Loucy (cell line): ENCODE results near the gene CUL5.

Source experiments
- H2AFZ ChIP-seq: fragments of 200-600 bp; sonication (generic); 2 replicates; pipeline ENCODE4 v1.6.0; 2016; ENCODE audit warnings: antibody characterized with exemption, mild to moderate bottlenecking, low read length, moderate library complexity
- H3F3A ChIP-seq: fragments of 200-600 bp; 2 replicates; pipeline ENCODE4 v1.6.0; 2016; ENCODE audit warnings: antibody characterized with exemption, low read depth, mild to moderate bottlenecking
- H3K27me3 ChIP-seq: fragments of 200-600 bp; sonication (generic); 2 replicates; pipeline ENCODE4 v1.6.1; 2014; ENCODE audit warnings: low read length, mild to moderate bottlenecking; ENCODE audit not compliant: insufficient read depth, poor library complexity, severe bottlenecking
- H3K36me3 ChIP-seq: fragments of 200-600 bp; sonication (generic); 2 replicates; pipeline ENCODE4 v1.6.1; 2016; ENCODE audit warnings: low read length; ENCODE audit not compliant: insufficient read depth
- H3K4me1 ChIP-seq: fragments of 200-600 bp; sonication (generic); 2 replicates; pipeline ENCODE4 v1.5.1; 2014; ENCODE audit warnings: low read length, mild to moderate bottlenecking; ENCODE audit not compliant: insufficient read depth, poor library complexity, severe bottlenecking
- H3K4me2 ChIP-seq: fragments of 200-600 bp; sonication (generic); 2 replicates; pipeline ENCODE4 v1.6.0; 2014; ENCODE audit warnings: antibody characterized with exemption, low read length, low read depth, mild to moderate bottlenecking; ENCODE audit not compliant: poor library complexity, severe bottlenecking
- H3K4me3 ChIP-seq: fragments of 200-600 bp; sonication (generic); 2 replicates; pipeline ENCODE4 v1.5.1; 2014; ENCODE audit warnings: low read length, mild to moderate bottlenecking, mixed read lengths; ENCODE audit not compliant: poor library complexity, severe bottlenecking
- H3K79me2 ChIP-seq: fragments of 200-600 bp; sonication (generic); 2 replicates; pipeline ENCODE4 v1.6.1; 2014; ENCODE audit warnings: low read length; ENCODE audit not compliant: insufficient read depth
- H3K9ac ChIP-seq: fragments of 200-600 bp; sonication (generic); 2 replicates; pipeline ENCODE4 v1.6.0; 2014; ENCODE audit warnings: mild to moderate bottlenecking, low read depth, low read length, moderate library complexity; ENCODE audit not compliant: poor library complexity, severe bottlenecking
- H3K9me2 ChIP-seq: fragments of 200-600 bp; sonication (generic); replicated peaks from 2 replicates; pipeline ENCODE4 v1.6.1; 2016; ENCODE audit warnings: low read depth, low read length, mixed read lengths
- H3K9me3 ChIP-seq: fragments of 200-600 bp; sonication (generic); 2 replicates; pipeline ENCODE4 v1.6.1; 2014; ENCODE audit warnings: mild to moderate bottlenecking, antibody characterized with exemption, low read length, low read depth; ENCODE audit not compliant: insufficient read depth
- H4K20me1 ChIP-seq: fragments of 200-600 bp; sonication (generic); 2 replicates; pipeline ENCODE4 v1.6.0; 2014; ENCODE audit warnings: antibody characterized with exemption, low read length, mild to moderate bottlenecking; ENCODE audit not compliant: insufficient read depth, poor library complexity, severe bottlenecking
- EZH2phosphoT487 ChIP-seq: fragments of 200-600 bp; IDR thresholded peaks from 2 replicates; pipeline ENCODE4 v1.6.1; 2018; ENCODE audit warnings: antibody characterized with exemption, mild to moderate bottlenecking, moderate library complexity, borderline replicate concordance
- TF ChIP-seq, protein P1 (sequence below): fragments of 200-600 bp; sonication (generic); conservative IDR thresholded peaks from 2 replicates; pipeline ENCODE4 v1.5.1; 2014; ENCODE audit warnings: mild to moderate bottlenecking, antibody characterized with exemption, low read length

The CUL5 gene

DNA sequence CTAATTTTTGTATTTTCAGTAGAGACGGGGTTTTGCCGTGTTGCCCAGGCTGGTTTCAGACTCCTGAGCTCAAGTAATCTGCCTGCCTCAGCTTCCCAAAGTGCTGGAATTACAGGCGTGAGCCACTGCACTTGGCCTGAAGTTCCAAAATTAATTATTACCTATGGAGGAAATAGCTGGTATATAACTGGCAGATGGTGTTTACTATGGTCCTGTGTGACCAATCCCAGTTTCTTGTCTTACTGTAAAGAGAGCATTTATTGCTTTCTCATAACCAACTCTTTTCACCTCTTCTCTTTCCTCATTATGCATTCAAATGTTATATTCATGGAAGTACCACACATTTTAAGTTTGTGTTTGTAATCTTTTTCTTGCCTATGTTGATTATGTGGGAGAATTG is 88.5 kb downstream of the CUL5 start:
- TF ChIP-seq, protein P1, sequence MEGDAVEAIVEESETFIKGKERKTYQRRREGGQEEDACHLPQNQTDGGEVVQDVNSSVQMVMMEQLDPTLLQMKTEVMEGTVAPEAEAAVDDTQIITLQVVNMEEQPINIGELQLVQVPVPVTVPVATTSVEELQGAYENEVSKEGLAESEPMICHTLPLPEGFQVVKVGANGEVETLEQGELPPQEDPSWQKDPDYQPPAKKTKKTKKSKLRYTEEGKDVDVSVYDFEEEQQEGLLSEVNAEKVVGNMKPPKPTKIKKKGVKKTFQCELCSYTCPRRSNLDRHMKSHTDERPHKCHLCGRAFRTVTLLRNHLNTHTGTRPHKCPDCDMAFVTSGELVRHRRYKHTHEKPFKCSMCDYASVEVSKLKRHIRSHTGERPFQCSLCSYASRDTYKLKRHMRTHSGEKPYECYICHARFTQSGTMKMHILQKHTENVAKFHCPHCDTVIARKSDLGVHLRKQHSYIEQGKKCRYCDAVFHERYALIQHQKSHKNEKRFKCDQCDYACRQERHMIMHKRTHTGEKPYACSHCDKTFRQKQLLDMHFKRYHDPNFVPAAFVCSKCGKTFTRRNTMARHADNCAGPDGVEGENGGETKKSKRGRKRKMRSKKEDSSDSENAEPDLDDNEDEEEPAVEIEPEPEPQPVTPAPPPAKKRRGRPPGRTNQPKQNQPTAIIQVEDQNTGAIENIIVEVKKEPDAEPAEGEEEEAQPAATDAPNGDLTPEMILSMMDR = no peak
- Histone ChIP-seq H3F3A (no peaks in the 10 kb centered on the region), H2AFZ (no peak overlapping the region), H3K9ac (no peak overlapping the region), H4K20me1 (no peaks in the 10 kb centered on the region), H3K27me3 (no peaks in the 10 kb centered on the region), H3K36me3 (peaks cover 65% of the 10 kb centered on the region), H3K4me1 (no peaks in the 10 kb centered on the region), H3K9me3 (no peaks in the 10 kb centered on the region), H3K9me2 (no peaks in the 10 kb centered on the region), H3K4me2 (no peak overlapping the region), H3K4me3 (no peak overlapping the region), H3K79me2 (no peaks in the 10 kb centered on the region)

DNA sequence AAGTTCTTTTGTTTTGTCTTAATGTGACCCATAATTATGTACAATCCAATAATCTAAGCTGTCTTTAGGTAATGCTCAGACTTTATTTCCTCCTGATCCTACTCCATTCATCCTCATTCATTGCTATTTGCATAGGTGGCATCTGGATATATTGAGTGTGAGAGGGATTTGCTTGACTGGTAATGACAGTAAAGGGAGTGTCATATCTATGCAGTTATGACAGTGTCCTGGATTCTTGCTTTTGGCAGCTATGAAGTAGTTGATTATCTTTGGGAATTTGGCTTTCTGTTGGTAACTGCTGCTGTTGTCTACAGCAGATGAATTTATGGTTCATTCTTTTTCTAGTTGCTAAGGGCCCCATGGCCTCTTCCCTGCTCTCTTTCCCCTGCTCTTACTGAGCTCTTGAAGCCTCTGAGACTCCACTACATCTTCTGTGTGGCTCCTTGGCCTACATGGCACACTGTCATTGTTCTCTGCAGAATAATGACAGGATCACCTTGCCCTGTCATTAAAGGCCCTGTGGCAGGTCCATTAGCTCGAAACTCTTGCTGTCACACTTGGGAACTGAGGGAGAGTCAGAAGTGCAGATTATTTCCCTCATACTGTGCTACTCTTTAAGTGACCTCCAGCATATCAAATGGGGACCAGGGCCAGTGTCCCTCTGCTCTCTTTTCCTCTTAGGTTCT is 92.5 kb downstream of the CUL5 start:
- Histone ChIP-seq H2AFZ (no peak overlapping the region), H3K4me2 (no peak overlapping the region), H3K79me2 (no peaks in the 10 kb centered on the region), H3K4me1 (no peaks in the 10 kb centered on the region), H3K36me3 (peaks cover 55% of the 10 kb centered on the region), H3K9ac (no peak overlapping the region), H4K20me1 (no peaks in the 10 kb centered on the region), H3F3A (no peaks in the 10 kb centered on the region), H3K27me3 (no peaks in the 10 kb centered on the region), H3K4me3 (no peak overlapping the region), H3K9me2 (no peaks in the 10 kb centered on the region), H3K9me3 (no peaks in the 10 kb centered on the region)
- TF ChIP-seq EZH2phosphoT487 = no peak
- TF ChIP-seq, protein P1 = no peak

DNA sequence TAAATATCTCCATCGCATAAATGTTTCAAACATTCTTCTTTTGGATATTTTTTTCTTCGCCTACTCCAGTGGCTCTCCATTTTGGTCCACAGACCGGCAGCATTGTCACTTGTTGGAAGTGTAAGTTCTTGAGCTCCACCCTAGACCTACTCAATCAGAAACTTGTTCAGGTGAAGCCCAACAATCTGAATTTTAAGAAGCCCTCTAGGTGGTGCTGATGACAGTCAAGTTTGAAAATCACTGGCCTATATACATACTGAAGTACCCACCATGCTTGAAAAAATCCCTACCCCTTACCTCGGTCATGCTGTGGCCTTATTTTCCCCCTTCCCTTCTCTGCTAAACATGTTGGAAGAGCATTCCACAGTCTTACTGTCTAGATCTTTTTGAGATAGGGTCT is 102.4 kb downstream of the CUL5 start:
- no peaks in the 10 kb centered on the region for H3K27me3 ChIP-seq
- H3K4me3 ChIP-seq = no peak overlapping the region
- no peaks in the 10 kb centered on the region for H3K79me2 ChIP-seq
- TF ChIP-seq EZH2phosphoT487 = no peak
- TF ChIP-seq, protein P1 = peak; percentile 36
- no peak overlapping the region for H3K9ac ChIP-seq
- H3K36me3 ChIP-seq = no peaks in the 10 kb centered on the region; the same call in 1 of the 2 replicates
- no peaks in the 10 kb centered on the region for H3K9me2 ChIP-seq
- H3F3A ChIP-seq = no peaks in the 10 kb centered on the region
- H2AFZ ChIP-seq = no peak overlapping the region
- no peaks in the 10 kb centered on the region for H4K20me1 ChIP-seq
- no peaks in the 10 kb centered on the region for H3K4me1 ChIP-seq
- no peak overlapping the region for H3K4me2 ChIP-seq
- H3K9me3 ChIP-seq = no peaks in the 10 kb centered on the region
